Stimulated activated CD8-positive, alpha-beta memory T cell treated with anti-CD3 and anti-CD28 coated beads, Interleukin-7, amount 100 ng/mL, for 1 hour (primary cell): Measurements from ENCODE around the gene TMEM18.

Source experiments
- DNase-seq, 2 donors: peaks; one replicate each; pipeline ENCODE4 v3.0.0-alpha.2; 2020; ENCODE audit warnings: low read depth in 2 of 2

Gene TMEM18

DNA sequence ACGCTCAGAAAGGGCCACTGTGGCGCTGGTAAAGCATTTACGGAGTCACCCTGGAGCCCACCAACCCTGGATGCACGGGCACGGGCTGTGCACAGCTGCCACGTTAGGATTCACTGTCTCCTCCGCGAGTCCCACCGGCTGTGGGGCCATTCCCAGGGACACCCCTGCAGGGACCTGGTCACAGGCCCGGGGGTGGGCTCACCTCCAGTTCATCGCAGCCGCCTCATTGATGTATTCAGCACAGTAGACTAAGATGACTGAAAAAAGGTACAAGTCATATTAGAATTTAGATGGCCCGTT lies 4.7 kb downstream of the TMEM18 start:
- DNase-seq: no peak

DNA sequence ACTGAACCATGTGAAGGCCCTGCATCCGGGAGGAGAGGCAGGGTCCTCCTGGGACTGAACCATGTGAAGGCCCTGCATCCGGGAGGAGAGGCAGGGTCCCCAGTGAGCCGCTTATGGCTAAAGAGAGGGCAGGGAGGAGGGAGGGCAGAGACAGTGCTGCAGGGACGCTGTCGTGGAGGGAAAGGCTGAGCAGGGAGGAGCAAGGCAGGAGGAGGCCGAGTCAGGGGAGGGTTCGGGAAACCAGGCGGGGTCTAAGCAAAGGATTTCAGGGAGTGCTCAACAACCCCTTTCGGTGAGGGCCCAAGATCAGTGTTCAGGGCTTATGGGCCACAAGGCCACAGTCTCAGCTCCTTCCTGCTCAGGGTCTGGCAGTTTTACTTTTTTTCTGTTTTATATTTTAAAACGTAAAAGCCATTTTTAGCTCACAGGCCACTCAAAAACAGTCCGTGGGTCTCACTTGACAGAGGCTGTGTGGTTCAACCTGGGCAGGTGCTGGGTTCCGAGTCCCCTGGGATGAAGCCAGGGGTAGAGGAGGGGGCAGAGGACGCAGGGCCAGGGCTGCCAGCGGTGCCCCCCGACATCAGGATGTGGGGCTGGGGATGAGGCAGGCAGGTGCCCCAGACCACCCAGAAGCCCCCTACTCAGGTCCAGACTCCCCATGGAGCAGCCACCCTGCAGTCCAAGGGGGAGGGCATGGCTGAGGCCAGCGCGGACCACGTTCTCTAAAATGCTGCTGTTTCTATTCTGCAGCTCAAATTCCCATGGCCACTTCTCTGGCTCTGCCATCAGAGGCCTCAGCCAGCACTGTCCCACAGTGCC lies 5.2 kb downstream of the TMEM18 start:
- no peak for DNase-seq

- no peak for DNase-seq
These were observed 6.1 kb downstream of the TMEM18 start for GRCh38 chr2:671072-671471.

DNA sequence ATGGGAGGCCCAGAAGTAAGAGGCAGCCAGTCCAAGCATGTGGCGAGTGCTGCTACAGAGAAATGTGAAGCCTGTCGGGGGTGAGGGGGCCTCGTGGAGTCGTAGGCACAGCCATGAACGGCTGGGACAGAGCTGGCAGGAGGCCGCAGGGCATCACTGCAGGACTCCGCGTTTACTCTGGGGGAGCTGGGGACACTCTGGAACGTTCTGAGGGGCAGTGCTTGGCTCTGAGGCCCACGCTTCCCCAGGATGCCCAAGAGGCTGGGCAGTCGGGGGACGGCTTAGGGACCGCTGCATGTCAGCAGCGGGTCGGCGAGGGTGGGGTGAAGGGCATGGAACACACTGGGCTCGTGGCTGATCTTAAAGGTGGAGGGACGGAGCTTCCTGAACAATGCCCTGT lies 6.6 kb downstream of the TMEM18 start:
- no peak for DNase-seq

GRCh38 chr2:669323-669722 lies 7.9 kb downstream of the TMEM18 start:
- DNase-seq: no peak

- no peak for DNase-seq
These were observed 9.2 kb downstream of the TMEM18 start for GRCh38 chr2:668000-668398.

- no peak for DNase-seq
These were observed 9.7 kb downstream of the TMEM18 start for GRCh38 chr2:667332-667999.

DNA sequence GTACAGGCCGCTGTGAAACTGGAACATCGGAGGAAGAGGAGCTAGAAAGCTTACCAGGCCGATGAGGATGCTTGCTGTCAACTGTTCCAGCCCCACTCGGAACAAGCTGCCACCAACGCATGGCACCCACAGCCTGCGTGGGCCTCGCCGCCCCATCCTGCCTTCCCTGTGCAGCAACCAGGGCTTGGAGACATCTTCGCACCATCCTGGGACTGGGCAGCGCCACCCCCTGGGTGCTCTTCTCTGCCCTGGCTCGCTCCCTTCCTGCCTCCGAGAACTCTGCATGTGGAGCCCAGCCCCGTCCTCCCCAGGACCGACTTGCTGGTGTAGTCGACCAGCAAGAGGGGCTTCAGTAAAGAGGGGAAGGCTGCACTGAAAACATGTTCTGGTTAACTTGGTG lies 10.8 kb downstream of the TMEM18 start:
- no peak for DNase-seq

- no peak for DNase-seq
These were observed 11.7 kb downstream of the TMEM18 start for GRCh38 chr2:665340-666073.

DNA sequence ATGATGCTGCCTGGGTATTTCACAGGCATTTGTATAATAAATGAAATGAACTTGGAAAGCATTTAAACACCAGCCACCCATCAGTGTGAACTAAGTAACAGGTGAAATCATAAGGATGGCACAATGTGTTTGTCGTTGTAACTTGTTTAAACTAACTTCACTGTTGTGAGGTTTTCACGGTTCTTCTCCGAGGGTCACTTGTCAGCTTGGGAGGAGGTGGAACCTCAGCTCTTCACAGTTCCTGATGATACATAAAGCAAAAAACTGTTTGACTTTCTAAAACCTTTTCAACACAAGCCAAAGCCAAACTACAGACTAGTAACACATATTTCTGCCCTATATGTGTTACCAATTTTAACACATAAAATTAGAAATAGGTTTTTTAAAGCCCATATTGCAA lies 13.1 kb downstream of the TMEM18 start:
- no peak for DNase-seq

DNA sequence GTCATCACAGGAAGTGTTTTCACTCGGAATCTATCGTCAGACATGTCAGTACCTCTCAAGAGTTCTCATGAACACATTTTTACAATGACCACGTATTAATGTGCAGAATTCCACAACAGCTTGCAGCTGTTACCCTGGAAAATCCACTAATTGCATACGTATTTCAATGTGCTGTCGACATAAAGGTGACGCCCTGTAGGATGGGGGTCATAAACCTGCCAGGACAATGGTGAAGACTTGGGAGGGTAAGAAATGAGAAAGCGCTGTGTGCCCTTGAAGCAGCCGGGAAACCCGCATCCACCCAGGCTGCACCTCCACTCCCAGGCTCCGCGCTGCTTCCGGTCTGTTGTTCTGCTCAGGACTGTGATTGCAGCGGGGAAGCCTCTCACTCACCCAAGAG lies 14.0 kb downstream of the TMEM18 start:
- DNase-seq: no peak

DNA sequence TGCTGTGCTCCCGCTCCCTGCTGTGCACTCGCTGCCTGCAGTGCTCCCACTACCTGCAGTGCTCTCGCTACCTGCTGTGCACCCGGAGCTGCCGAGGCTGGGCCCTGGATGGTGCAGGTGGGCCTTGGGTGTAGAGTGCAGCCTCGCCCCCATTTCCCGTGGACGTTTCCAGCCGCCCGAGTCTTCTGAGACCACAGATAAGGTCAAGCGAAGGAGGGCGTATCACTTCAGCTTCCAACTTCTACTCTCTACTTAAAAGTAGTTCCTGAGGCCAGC lies 15.9 kb downstream of the TMEM18 start:
- no peak for DNase-seq

DNA sequence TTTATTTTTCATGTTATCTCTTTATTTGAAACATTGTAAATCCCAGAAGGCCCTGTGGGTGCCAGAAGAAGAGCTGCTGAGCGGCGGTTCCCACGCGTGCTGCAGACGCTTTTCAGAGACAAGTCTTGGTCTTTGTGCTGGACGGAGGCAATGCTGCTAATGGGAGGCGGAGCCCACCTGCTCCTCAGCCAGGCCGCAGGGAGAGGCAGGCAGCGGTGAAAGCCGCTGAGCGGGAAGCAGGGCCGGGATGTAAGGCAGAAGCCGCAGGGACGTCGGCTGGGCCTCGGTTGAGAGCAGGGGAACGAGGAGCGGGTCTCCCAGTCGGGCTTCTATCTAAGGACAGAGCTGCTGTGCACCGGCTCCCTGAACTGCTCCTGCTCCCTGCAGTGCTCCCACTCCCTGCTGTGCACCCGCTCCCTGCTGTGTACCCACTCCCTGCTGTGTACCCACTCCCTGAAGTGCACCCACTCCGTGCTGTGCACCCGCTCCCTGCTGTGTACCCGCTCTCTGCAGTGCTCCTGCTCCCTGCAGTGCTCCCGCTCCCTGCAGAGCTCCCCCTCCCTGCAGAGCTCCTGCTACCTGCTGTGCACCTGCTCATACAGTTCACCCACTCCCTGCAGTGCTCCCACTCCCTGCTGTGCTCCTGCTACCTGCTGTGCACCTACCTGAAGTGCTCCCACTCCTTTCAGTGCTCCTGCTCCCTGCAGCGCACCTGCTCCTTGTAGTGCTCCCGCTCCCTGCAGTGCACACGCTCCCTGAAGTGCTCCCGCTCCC lies 16.4 kb downstream of the TMEM18 start:
- no peak for DNase-seq

DNA sequence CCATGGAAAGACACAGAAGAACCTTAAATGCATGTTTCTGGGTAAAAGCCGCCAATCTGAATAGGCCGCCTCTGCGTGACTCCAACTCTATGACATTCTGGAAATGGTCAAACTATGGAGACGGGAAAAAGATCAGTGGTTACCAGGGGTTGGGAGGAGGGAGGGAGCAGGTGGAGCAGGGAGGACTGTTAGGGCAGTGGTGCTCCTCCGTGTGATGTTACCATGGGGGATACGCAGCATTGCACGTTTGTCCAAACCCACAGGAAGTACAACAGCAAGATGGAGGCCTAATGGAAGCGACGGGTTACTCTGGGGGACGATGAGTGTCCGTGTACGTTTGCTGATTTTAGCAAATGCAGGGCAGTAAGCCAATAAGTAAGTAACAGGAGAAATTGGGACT lies 17.2 kb downstream of the TMEM18 start:
- DNase-seq: no peak

DNA sequence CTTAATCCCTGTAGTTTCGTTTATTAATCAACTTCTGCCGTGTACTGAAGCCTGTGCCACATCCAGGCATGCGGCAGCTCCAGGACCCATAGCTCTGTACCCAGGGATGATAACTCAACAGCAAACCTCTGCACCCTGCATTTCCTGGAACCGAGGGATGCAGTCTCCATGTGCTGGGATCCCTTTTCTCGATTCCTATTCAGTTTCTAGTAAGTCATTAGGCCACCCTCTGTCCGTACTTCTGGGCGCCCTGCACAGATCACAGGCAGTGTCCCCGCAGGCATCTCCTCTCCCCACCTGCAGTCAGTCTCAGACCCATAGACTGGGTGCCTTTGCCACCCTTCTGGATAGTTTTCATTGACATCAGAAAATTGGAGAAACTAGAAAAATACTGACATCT lies 18.8 kb downstream of the TMEM18 start:
- DNase-seq: no peak

DNA sequence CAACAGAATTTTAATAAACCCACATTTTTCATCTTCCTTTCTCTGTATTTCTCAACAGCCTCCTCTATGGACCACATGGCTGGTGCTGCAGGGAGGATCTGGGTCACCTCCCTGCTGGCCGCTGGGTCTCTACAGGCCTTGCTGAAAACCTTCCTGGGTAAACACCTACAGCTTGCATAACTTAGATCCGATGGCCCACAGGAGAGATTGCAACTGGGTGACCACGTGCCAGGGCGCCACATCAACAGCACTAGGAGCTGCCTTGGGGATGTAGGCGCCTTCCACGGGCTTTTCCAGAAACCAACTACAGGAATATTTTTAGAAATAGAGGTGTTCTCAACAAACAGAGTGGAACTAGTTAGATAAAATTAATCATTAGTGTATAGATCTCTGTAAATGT lies 19.4 kb downstream of the TMEM18 start:
- no peak for DNase-seq

DNA sequence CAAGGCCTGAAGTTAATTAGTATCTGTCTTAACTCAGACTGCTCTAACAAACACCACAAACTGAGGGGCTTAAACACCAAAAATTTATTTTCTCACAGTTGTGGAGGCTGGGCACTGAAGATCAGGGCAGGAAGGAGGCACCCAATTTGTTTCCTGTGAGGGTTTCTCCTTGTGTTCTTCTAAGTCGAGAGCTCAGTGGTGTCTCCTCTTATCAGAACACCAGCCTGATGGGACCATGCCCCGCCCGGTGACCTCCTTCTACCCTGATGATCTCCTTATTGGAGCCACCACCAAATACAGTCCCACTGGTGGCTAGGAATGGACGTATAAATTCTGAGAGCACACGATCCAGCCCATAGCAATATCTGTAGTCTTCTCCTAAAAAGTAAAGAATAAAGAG lies 20.5 kb downstream of the TMEM18 start:
- no peak for DNase-seq

GRCh38 chr2:655626-656025 lies 21.6 kb downstream of the TMEM18 start:
- DNase-seq: no peak

DNA sequence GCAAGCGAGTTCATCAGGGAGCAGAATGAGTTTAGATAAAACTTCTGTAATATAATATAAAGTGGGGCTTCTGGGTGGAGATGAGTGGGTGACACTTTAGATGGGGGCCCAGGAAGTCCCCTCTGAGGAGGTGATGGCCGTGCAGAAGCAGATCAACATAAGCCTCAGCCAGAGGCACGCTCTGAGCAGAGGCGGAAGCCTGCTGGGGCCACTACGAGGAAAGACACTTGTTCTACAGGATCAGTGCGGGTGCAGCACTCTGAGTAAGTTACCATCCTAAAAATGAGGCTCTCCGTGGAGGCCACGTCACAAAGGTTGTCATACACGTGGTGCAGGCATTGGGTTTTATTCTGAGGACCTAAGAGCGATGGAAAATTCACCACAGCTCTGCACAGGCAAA lies 22.3 kb downstream of the TMEM18 start:
- DNase-seq: no peak

GRCh38 chr2:653645-654425 lies 23.4 kb downstream of the TMEM18 start:
- DNase-seq: no peak

DNA sequence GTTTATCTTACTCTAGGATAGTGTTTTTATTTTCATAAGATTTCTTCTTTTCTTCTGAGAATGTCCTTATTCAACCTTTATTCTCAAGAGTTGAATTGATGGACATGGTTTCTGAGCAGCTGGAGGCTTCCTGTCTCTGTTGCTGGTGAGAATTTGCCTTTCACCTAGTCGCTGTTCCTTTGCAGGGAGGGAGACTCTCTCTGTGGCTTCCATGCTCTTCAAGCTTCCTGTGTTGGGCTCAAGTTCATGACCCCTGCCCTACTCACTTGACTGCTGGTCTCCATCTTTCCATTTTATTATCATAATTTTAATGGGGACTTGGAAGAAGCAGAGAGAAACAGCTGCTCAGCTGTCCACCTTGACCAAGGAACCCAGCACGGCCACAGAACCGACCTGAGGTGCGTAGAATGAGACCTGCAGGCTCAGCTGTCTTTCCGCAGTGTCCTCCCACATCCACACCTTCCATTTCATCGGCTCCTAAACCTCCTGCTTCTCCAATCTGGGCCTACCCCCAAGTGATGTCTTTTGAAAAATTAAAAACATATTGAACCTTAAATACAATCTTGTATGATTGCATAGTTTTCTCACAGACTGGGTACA lies 24.2 kb downstream of the TMEM18 start:
- DNase-seq: no peak
